A549 (cell line): ENCODE measurements around the gene TUBGCP6.

Experiments used
- CTCF ChIP-seq: fragments of >200 bp; sonication (Bioruptor Twin); formaldehyde crosslinking; IDR thresholded peaks from 3 replicates; pipeline ENCODE4 v1.5.1; 2016
- MAZ ChIP-seq: fragments of 150-350 bp; IDR thresholded peaks from 2 replicates; pipeline ENCODE4 v1.6.1; 2014; ENCODE audit warnings: antibody characterized with exemption, low read depth, low read length, borderline replicate concordance

GRCh38 chr22:50271519-50271970, 26.7 kb upstream of the TUBGCP6 start:
- no peak for TF ChIP-seq CTCF
- no peak for TF ChIP-seq MAZ
